Measurements from ENCODE around the gene AP1G2. TPM values are rescaled to one million over a fixed set of nuclear protein-coding genes. Genes with fewer than 3 reads are reported as not detected.

Gene AP1G2
- total and polyA plus RNA-seq, 2 of the 13 experiments (the other 11 are each of a cell fraction or from before 2014, with no cell fraction given): 96.9 to 611 TPM

- TF ChIP-seq KDM2A (CRISPR knock-in tag; IDR thresholded peaks at IDR 0.05; ENCODE audit: borderline replicate concordance, low read depth) (peak; percentile 99), ZNF768 (CRISPR knock-in tag; IDR thresholded peaks at IDR 0.05) (peak; percentile 91), ZNF121 (CRISPR knock-in tag; IDR thresholded peaks at IDR 0.05) (peak; percentile 93), ZNF878 (CRISPR knock-in tag; IDR thresholded peaks at IDR 0.05) (no peak), MTA3 (CRISPR knock-in tag; IDR thresholded peaks at IDR 0.05) (no peak), ZFP82 (CRISPR knock-in tag; IDR thresholded peaks at IDR 0.05; ENCODE audit: borderline replicate concordance) (peak; percentile 100), ELF3 (CRISPR knock-in tag; IDR thresholded peaks at IDR 0.05) (peak; percentile 95), ZNF557 (CRISPR knock-in tag; IDR thresholded peaks at IDR 0.05) (peak; percentile 93), RELA (CRISPR knock-in tag; IDR thresholded peaks at IDR 0.05) (peak; percentile 98), SATB2 (CRISPR knock-in tag; IDR thresholded peaks at IDR 0.05) (peak; percentile 93), ZNF280D (CRISPR knock-in tag; IDR thresholded peaks at IDR 0.05) (peak; percentile 99), ZFY (CRISPR knock-in tag; IDR thresholded peaks at IDR 0.05) (peak; percentile 100), MBNL3 (CRISPR knock-in tag; conservative IDR thresholded peaks at IDR 0.05) (no peak), ASH2L (IDR thresholded peaks at IDR 0.05; ENCODE audit: insufficient read length, low read depth, low read length) (peak; percentile 99), AGO1 (IDR thresholded peaks at IDR 0.05; ENCODE audit: low read depth, low read length, poor library complexity, severe bottlenecking) (peak; percentile 91), HIVEP1 (CRISPR knock-in tag; IDR thresholded peaks at IDR 0.05) (peak; percentile 87), NCOA2 (CRISPR knock-in tag; IDR thresholded peaks at IDR 0.05) (peak; percentile 77), USF2 (IDR thresholded peaks at IDR 0.05; ENCODE audit: low read depth, low read length) (no peak), USF2 (CRISPR knock-in tag; IDR thresholded peaks at IDR 0.05; ENCODE audit: borderline replicate concordance) (no peak; the same call in 1 of the 2 replicates), ZMAT3 (CRISPR knock-in tag; conservative IDR thresholded peaks at IDR 0.05) (peak; percentile 99), FOXP1 (IDR thresholded peaks at IDR 0.05) (no peak), FOXP1 (CRISPR knock-in tag; IDR thresholded peaks at IDR 0.05) (peak; percentile 41), ZFP90 (CRISPR knock-in tag; IDR thresholded peaks at IDR 0.05; ENCODE audit: borderline replicate concordance) (peak; percentile 98), ZNF598 (CRISPR knock-in tag; IDR thresholded peaks at IDR 0.05; ENCODE audit: borderline replicate concordance) (peak; percentile 100), SRSF1 (optimal IDR thresholded peaks at IDR 0.05; ENCODE audit: low read depth, low read length) (peak; percentile 97)
Observed at GRCh38 chr14:23555882-23556699, 11.5 kb downstream of the AP1G2 start, which contains the start of gene THTPA (continued).
